Right lobe of liver (tissue), 4 donors: ENCODE measurements around the gene CLDN22.

Experiments used
- CTCF ChIP-seq, 4 donors: fragments of 200-600 bp in 3 of 4; fragments of 450-650 bp in 1 of 4; IDR thresholded peaks; one replicate each; pipeline versions ENCODE4 v1.5.1 to v1.8.0; 2016 to 2022; ENCODE audit warnings: antibody characterized with exemption in 4 of 4, mild to moderate bottlenecking in 2 of 4
- POLR2A ChIP-seq: fragments of 450-650 bp; IDR thresholded peaks from one replicate; pipeline ENCODE4 v1.6.1; 2017; ENCODE audit warnings: antibody characterized with exemption, mild to moderate bottlenecking
- donor health status: DM: no; HTN: no; CAD: no.
- donor health status: DM: no; HTN: no; CAD: no.
- donor health status: DM: no; HTN: yes; CAD: no.

GRCh38 chr4:183327827-183328226, 7.8 kb upstream of the CLDN22 start:
- no peak for TF ChIP-seq CTCF (IDR thresholded peaks at IDR 0.05)
- TF ChIP-seq POLR2A: no peak
